Peyer's patch (tissue), 4 donors: ENCODE data around the gene MAGEL2. TPM values are rescaled to one million over a fixed set of nuclear protein-coding genes. Genes with fewer than 3 reads are reported as not detected.
A peak's percentile ranks its signal among the peaks of the same experiment; 100 is the strongest.

Experiments used
- DNase-seq, 3 donors: peaks; one replicate each; pipeline ENCODE4 v3.0.0-alpha.2; 2017 to 2019
- H3K27ac ChIP-seq, 4 donors: fragments of 200-600 bp; sonication (generic); one replicate each; pipeline ENCODE4 v1.5.1; 2016 to 2019
- H3K27me3 ChIP-seq, 2 donors: fragments of 200-600 bp; sonication (generic); one replicate each; pipeline ENCODE4 v1.5.1; 2019
- H3K36me3 ChIP-seq, 3 donors: fragments of 200-600 bp; sonication (generic); one replicate each; pipeline ENCODE4 v1.5.1; 2016 to 2019
- H3K4me1 ChIP-seq, 4 donors: fragments of 200-600 bp; sonication (generic); one replicate each; pipeline ENCODE4 v1.5.1; 2016 to 2019
- H3K4me3 ChIP-seq, 4 donors: fragments of 200-600 bp; sonication (generic); 1 replicate in 3 of 4; 2 replicates in 1 of 4; pipeline ENCODE4 v1.5.1; 2016 to 2019; ENCODE audit warnings: mild to moderate bottlenecking in 1 of 4
- H3K9me3 ChIP-seq, 4 donors: fragments of 200-600 bp; sonication (generic); one replicate each; pipeline ENCODE4 v1.5.1; 2016 to 2019; ENCODE audit warnings: mild to moderate bottlenecking in 1 of 4
- CTCF ChIP-seq, 6 experiments: fragments of 450-650 bp in 4 of 6; fragments of 200-600 bp in 2 of 6; sonication (generic) in 1 of 6; IDR thresholded peaks; one replicate each; pipeline ENCODE4 v1.5.1; 2017 to 2019; ENCODE audit warnings: antibody characterized with exemption in 6 of 6, mild to moderate bottlenecking in 3 of 6, moderate library complexity in 1 of 6
- POLR2A ChIP-seq, 2 donors: fragments of 450-650 bp; IDR thresholded peaks; one replicate each; pipeline ENCODE4 v1.5.1; 2017; ENCODE audit warnings: antibody characterized with exemption in 2 of 2, mild to moderate bottlenecking in 2 of 2, moderate library complexity in 2 of 2
- total RNA-seq, 4 donors: library from RNA; depleted of rRNA; stranded (reverse); fragments of >200 nt; gene quantifications; one replicate each; pipeline ENCODE4 v1.1.0, GENCODE V29; 2016

MAGEL2 gene
- total RNA-seq, 4 donors from 2014 or later, result 0.13 TPM; not detected in 3

- no peak for DNase-seq
- no peak overlapping the region for H3K27ac ChIP-seq
- TF ChIP-seq CTCF (IDR thresholded peaks at IDR 0.05) (no peak), POLR2A (IDR thresholded peaks at IDR 0.05) (no peak)
- no peaks in the 10 kb centered on the region for H3K27me3 ChIP-seq
- no peak overlapping the region for H3K4me3 ChIP-seq
- H3K9me3 ChIP-seq, result no peaks in the 10 kb centered on the region
- no peaks in the 10 kb centered on the region for H3K4me1 ChIP-seq
- H3K36me3 ChIP-seq, result no peaks in the 10 kb centered on the region
Observed at GRCh38 chr15:23634181-23634580, 13.5 kb downstream of the MAGEL2 start.

- peak in 4 of 6 experiments; percentile 17 to 36 (median 28) for TF ChIP-seq CTCF (IDR thresholded peaks at IDR 0.05)
- no peak for TF ChIP-seq POLR2A (IDR thresholded peaks at IDR 0.05)
- no peak for DNase-seq
- Histone ChIP-seq H3K27ac (no peak overlapping the region), H3K9me3 (no peaks in the 10 kb centered on the region), H3K36me3 (no peaks in the 10 kb centered on the region), H3K4me3 (no peak overlapping the region), H3K27me3 (no peaks in the 10 kb centered on the region), H3K4me1 (no peaks in the 10 kb centered on the region)
Observed at GRCh38 chr15:23629234-23629805, 18.3 kb downstream of the MAGEL2 start.

- Histone ChIP-seq H3K27me3 (no peaks in the 10 kb centered on the region), H3K27ac (no peak overlapping the region), H3K4me3 (no peak overlapping the region), H3K4me1 (no peaks in the 10 kb centered on the region), H3K9me3 (no peaks in the 10 kb centered on the region), H3K36me3 (no peaks in the 10 kb centered on the region)
- TF ChIP-seq CTCF (IDR thresholded peaks at IDR 0.05) (no peak), POLR2A (IDR thresholded peaks at IDR 0.05) (no peak)
- DNase-seq, result no peak
Observed at GRCh38 chr15:23628612-23629233, 18.9 kb downstream of the MAGEL2 start.

- H3K4me1 ChIP-seq, result no peaks in the 10 kb centered on the region
- TF ChIP-seq CTCF (IDR thresholded peaks at IDR 0.05) (no peak), POLR2A (IDR thresholded peaks at IDR 0.05) (no peak)
Observed at GRCh38 chr15:23616536-23616935, 31.1 kb downstream of the MAGEL2 start.

GRCh38 chr15:23606226-23606625, 41.4 kb downstream of the MAGEL2 start:
- no peaks in the 10 kb centered on the region for H3K36me3 ChIP-seq
- H3K27me3 ChIP-seq, result no peaks in the 10 kb centered on the region
- no peak overlapping the region for H3K4me3 ChIP-seq
- no peak overlapping the region for H3K27ac ChIP-seq
- no peaks in the 10 kb centered on the region for H3K9me3 ChIP-seq
- no peaks in the 10 kb centered on the region for H3K4me1 ChIP-seq
- TF ChIP-seq CTCF (IDR thresholded peaks at IDR 0.05) (no peak), POLR2A (IDR thresholded peaks at IDR 0.05) (no peak)
- no peak for DNase-seq

More at GRCh38 chr15:23616536-23616935, 31.1 kb downstream of the MAGEL2 start:
- no peaks in the 10 kb centered on the region for H3K36me3 ChIP-seq
- no peak overlapping the region for H3K4me3 ChIP-seq
- DNase-seq, result no peak
- no peaks in the 10 kb centered on the region for H3K9me3 ChIP-seq
- no peak overlapping the region for H3K27ac ChIP-seq
- H3K27me3 ChIP-seq, result no peaks in the 10 kb centered on the region
